ENCODE data around the gene TRPV3.

DNA sequence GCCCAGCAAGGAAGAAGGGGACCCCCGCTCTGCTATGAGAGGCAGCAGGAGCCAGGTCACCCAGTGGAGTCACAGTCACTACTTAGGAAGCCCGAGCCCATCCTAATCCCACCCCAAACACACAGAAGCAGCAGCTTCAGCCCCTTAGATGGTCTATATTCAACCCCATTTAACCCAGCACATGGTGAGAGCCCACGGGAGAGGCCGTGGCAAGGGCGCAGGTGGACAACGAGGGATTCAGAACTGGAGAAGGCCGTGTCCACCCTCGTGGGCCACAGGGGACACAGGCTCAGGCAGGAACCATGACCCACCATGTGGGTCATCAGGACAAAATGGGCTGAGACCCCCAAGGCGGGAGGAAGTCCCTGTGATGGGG is 1.6 kb upstream of the TRPV3 start:
- TF ChIP-seq, protein P1, sequence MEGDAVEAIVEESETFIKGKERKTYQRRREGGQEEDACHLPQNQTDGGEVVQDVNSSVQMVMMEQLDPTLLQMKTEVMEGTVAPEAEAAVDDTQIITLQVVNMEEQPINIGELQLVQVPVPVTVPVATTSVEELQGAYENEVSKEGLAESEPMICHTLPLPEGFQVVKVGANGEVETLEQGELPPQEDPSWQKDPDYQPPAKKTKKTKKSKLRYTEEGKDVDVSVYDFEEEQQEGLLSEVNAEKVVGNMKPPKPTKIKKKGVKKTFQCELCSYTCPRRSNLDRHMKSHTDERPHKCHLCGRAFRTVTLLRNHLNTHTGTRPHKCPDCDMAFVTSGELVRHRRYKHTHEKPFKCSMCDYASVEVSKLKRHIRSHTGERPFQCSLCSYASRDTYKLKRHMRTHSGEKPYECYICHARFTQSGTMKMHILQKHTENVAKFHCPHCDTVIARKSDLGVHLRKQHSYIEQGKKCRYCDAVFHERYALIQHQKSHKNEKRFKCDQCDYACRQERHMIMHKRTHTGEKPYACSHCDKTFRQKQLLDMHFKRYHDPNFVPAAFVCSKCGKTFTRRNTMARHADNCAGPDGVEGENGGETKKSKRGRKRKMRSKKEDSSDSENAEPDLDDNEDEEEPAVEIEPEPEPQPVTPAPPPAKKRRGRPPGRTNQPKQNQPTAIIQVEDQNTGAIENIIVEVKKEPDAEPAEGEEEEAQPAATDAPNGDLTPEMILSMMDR (IDR thresholded peaks at IDR 0.05): no peak
- no peak for TF ChIP-seq POLR2A (IDR thresholded peaks at IDR 0.05)

Data from lower leg skin (tissue), 3 donors.